ENCODE results near the gene RPEL1.
"Not testable (repeated sequence)": the region's sequence is repeated elsewhere in the genome, so short reads cannot be mapped to it uniquely, and the experiment has no call there.

The RPEL1 gene

DNA sequence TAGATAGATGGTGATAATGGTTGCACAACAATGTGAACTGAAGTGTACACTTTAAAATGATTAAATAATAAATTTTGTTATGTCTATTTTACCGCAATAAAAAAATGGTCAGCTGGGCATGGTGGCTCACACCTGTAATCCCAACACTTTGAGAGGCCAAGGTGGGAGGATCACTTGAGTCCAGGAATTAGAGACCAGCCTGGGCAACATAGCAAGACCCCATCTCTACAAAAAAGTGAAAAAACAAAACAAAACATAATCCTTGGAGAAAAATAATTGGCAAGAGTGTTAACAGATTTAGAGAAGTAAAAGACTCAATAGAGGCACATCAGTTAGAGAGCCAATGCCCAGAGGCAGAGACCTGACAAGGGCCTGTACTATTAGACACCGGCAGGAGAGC lies 9.9 kb upstream of the RPEL1 start:
- DNase-seq (ENCODE audit: low read depth), result no peak

DNA sequence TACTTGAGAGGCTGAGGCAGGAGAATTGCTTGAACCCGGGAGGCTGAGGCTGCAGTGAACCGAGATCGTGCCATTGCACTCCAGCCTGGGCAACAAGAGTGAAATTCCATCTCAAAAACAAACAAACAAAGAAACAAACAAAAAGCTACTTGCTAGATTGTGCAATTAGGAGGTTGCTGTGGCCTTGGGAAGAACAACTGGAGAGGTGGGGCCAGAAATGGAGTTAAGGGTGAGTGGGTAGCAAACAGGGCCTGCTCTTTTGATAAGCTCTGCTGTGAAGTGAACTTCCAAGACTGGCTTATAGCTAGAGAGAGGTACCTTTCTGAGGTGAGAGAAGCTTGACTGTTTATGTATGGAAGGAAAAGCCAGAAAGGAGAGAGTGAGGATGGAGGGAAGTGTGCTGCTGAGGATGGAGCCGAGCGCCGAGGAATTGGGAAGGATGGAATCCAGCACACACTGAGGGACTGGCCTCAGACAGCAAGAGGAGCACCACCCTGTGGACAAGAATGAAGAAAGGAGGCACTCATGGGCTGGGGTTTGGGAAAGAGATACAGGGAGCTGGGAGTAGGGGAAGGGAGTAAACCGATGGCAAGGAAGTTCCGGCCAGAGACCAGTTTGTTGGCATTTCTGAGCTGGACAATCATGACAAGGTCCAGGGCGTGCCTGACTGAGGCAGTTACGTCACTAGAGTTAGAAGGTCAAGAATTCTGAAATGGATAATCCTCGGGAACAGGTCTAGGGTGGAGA lies 7.0 kb upstream of the RPEL1 start:
- DNase-seq (ENCODE audit: low read depth), result peak; percentile 76

- DNase-seq (ENCODE audit: low read depth), result peak; percentile 72
Measured at GRCh38 chr10:103241262-103242011, 4.2 kb upstream of the RPEL1 start.

- peak; percentile 82 for DNase-seq (ENCODE audit: low read depth)
Measured at GRCh38 chr10:103244666-103245271, 918 bp upstream of the RPEL1 start.

GRCh38 chr10:103246324-103246723 lies 637 bp downstream of the RPEL1 start:
- no peak for DNase-seq (ENCODE audit: low read depth)

DNA sequence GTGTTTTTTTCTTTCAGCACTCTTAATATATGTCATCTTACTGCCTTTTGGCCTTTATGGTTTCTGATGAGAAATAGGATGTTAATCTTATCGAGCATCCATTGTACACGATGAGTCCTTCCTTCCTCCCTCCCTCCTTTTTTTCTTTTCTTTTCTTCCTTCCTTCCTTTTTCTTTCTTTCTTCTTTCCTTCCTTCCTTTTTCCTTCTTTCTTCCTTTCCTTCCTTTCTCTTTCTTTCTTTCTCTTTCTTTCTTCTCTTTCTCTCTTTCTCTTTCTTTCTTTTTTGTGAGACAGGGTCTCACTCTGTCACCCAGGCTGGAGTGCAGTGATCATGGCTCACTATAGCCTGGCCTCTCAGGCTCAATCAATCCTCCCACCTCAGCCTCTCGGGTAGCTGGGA lies 8.4 kb downstream of the RPEL1 start:
- DNase-seq (ENCODE audit: low read depth), result no peak

GRCh38 chr10:103254538-103255325 lies 9.0 kb downstream of the RPEL1 start:
- peak; percentile 64 for DNase-seq (ENCODE audit: low read depth)

- no peak for DNase-seq (ENCODE audit: low read depth)
Measured at GRCh38 chr10:103256613-103257012, 10.9 kb downstream of the RPEL1 start.

GRCh38 chr10:103257812-103258211 lies 12.1 kb downstream of the RPEL1 start:
- no peak for DNase-seq (ENCODE audit: low read depth)

DNA sequence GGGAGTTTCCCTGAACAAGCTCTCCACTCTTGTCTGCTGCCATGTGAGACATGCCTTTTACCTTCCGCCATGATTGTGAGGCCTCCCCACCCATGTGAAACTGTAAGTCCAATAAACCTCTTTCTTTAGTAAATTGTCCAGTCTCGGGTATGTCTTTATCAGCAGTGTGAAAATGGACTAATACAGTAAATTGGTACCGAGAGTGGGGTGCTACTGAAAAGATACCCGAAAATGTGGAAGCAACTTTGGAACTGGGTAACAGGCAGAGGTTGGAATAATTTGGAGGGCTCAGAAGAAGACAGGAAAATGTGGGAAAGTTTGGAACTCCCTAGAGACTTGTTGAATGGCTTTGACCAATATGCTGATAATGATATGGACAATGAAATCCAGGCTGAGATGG lies 13.2 kb downstream of the RPEL1 start:
- not testable (repeated sequence) for DNase-seq (ENCODE audit: low read depth)

DNA sequence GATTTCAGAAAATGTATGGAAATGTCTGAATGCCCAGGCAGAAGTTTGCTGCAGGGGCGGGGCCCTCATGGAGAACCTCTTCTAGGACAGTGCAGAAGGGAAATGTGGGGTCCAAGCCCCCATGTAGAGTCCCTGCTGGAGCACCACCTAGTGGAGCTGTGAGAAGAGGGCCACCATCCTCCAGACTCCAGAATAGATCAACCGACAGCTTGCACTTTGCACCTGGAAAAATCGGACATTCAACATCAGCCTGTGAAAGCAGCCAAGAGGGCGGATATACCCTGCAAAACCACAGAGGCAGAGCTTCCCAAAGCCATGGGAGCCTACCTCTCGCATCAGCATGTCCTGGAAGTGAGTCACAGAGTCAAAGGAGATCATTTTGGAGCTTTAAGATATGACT lies 14.3 kb downstream of the RPEL1 start:
- no peak for DNase-seq (ENCODE audit: low read depth)

- DNase-seq (ENCODE audit: low read depth), result peak; percentile 39
Measured at GRCh38 chr10:103262229-103262628, 16.5 kb downstream of the RPEL1 start.

DNA sequence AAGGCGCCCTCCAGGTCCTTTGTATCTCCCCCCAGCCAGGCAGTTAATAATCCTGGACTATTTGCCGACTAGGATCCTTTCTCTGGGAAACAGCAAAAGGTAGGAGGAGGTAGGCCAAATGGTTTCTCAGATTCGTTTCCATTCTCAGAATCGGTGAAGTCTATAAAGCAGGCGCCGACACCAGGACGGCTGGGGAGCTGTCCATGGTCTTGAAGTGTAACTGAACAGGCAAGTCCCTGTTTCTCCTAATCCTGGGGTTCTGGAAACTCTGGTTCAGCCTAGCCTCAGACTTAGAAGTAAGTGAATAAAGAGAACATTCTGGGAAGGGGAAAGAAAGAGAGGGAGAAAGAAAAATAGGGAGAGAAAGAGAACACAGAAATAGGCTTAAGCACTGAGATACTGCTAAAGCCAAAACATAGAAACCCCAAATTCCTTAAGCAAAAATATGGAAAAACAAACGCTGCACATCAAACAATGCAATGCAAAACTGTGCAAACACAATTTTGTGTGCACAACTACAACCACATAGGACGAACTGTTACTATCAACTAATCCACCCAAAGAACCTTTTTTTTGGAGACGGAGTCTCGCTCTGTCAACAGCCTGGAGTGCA lies 20.1 kb downstream of the RPEL1 start:
- peak; percentile 78 for DNase-seq (ENCODE audit: low read depth)

DNA sequence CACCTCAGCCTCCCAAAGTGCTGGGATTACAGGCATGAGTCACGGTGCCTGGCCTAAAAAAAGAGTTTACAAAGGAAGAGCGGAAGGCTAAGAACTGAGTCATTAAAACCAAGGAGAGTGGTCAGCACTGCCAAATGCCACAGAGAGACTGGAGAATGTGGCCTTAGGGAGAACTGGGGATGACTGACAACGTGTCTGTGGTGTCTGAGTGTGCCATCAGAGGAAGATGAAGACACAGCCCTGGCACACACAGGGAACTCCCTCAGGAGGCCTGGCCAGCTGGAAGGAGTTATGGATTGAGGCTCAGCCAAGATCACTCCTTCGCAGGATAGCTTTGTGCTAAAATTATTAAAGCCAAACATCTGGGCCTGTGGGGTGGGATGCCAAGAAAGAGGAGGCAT lies 27.4 kb downstream of the RPEL1 start:
- DNase-seq (ENCODE audit: low read depth), result peak; percentile 100

DNA sequence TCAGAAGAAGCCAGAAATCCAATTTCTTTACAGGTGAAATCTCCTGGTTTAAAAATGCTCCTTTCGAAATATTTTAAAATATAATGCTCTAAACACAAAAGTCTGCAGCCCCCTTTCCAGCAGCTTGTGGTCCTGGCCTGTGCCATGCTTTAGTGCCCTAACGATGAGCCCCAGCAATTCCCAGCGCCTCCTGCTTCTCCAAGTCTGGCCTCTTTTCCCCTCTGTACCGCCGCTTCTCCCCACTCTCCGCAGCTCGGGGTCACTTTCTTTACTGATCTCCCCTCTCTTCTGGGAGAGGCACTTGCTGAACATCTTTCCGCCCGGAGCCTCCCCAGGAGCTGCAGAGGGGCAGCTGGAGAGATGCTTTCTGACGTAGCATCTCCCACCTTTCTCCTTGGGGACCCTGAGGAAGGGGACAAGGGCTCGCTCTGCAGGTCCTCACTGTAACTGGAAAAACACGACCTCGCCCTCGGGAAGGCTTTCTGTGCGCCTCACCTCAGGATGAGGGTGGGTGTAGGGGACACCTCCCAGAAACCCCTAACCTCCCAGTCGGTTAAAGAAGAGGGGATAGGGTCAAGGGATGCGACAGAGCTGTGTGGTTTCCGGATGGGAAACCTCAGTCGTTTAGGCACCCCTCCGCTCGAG lies 30.7 kb downstream of the RPEL1 start:
- no peak for DNase-seq (ENCODE audit: low read depth)

GRCh38 chr10:103276896-103277712 lies 31.4 kb downstream of the RPEL1 start, which contains the start of gene INA:
TSS of gene INA (plus strand) at chr10:103277138. CDS start at chr10:103277212, 74 bp downstream.
- peak; percentile 69 for DNase-seq (ENCODE audit: low read depth)

DNA sequence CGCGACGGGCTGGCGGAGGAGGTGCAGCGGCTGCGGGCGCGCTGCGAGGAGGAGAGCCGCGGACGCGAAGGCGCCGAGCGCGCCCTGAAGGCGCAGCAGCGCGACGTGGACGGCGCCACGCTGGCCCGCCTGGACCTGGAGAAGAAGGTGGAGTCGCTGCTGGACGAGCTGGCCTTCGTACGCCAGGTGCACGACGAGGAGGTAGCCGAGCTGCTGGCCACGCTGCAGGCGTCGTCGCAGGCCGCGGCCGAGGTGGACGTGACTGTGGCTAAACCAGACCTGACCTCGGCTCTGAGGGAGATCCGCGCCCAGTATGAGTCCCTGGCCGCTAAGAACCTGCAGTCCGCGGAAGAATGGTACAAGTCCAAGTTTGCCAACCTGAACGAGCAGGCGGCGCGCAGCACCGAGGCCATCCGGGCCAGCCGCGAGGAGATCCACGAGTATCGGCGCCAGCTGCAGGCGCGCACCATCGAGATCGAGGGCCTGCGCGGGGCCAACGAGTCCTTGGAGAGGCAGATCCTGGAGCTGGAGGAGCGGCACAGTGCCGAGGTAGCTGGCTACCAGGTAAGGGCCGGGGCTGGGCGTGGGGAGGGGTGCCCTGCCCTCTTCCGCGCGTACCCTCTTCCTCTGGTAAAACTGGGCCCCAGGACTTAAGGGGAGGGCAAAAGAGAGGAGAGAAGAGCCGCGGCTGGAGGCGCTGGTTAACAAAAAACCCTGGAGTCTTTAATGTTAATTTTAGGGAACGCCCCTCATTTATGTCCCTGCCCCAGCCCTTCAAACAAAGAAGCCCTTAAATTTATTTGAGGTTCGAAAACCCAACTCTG lies 32.2 kb downstream of the RPEL1 start:
- no peak for DNase-seq (ENCODE audit: low read depth)

GRCh38 chr10:103278537-103278823 lies 32.8 kb downstream of the RPEL1 start:
- no peak for DNase-seq (ENCODE audit: low read depth)

- DNase-seq (ENCODE audit: low read depth), result peak; percentile 54
Measured at GRCh38 chr10:103278862-103279298, 33.2 kb downstream of the RPEL1 start.

DNA sequence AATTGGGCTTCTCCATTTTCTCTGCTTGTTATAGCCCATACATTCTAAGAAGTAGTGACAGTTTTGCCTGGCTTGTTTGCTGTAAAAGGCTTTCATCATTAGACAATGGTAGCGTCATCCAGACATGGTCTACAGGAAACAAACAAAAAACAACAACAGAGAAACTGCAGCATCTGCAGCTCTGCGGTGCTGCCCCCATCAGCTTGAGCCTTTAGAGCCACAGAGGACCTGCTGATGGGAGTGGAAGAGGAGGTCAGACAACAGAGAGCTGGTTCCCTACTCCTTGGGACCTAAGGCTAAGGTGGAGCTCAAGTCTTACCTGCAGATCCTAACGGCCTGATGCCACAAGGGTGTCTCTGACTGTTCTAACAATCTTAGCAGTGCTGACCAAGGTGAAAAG lies 34.3 kb downstream of the RPEL1 start:
- no peak for DNase-seq (ENCODE audit: low read depth)
